Thoracic aorta endothelial cell (primary cell): ENCODE data around the gene SLC17A2. TPM values are rescaled to one million over a fixed set of nuclear protein-coding genes. Genes with fewer than 3 reads are reported as not detected.

Experiments
- total RNA-seq: library from RNA; depleted of rRNA; stranded (reverse); fragments of >200 nt; gene quantifications from 2 replicates; pipeline ENCODE4 v1.2.3, GENCODE V29; 2012

Gene SLC17A2
- total RNA-seq, result not detected in 2 replicates

GRCh38 chr6:25930532-25931410 is at the start of gene SLC17A2:
TSS of gene SLC17A2 (minus strand) at chr6:25930691. CDS start at chr6:25925796, 4,895 bp downstream.

GRCh38 chr6:25962149-25963127 is 31.9 kb upstream of the SLC17A2 start, which contains the start of gene TRIM38:
TSS of gene TRIM38 (plus strand) at chr6:25962802. CDS start at chr6:25966523, 3,721 bp downstream.

GRCh38 chr6:25874118-25874517 is 56.4 kb downstream of the SLC17A2 start, which contains the start of gene SLC17A3:
TSS of gene SLC17A3 (minus strand) at chr6:25874243. CDS start at chr6:25868387, 5,856 bp downstream.

Other genes with a start within 250 kb of the SLC17A2 start
- not detected in 2 replicates for gene SLC17A4, start 175.9 kb downstream of the SLC17A2 start, total RNA-seq
- not detected in 2 replicates for gene SLC17A1, start 98.6 kb downstream of the SLC17A2 start, total RNA-seq
- not detected in 2 replicates for gene SLC17A3, start 56.4 kb downstream of the SLC17A2 start, total RNA-seq
- 12.3 and 13.3 TPM in 2 replicates for gene TRIM38, start 32.1 kb upstream of the SLC17A2 start, total RNA-seq
- gene HFE, start 156.7 kb upstream of the SLC17A2 start, total RNA-seq, result 2.9 and 5.4 TPM in 2 replicates